ENCODE measurements around the gene GNG7.
"Not testable (repeated sequence)": the region's sequence is repeated elsewhere in the genome, so short reads cannot be mapped to it uniquely, and the experiment has no call there.

GNG7 gene

GRCh38 chr19:2600914-2601870 lies 101.3 kb downstream of the GNG7 start:
- no peak for DNase-seq (ENCODE audit: low spot score)

GRCh38 chr19:2594319-2594718 lies 108.2 kb downstream of the GNG7 start:
- DNase-seq (ENCODE audit: low spot score), result no peak

- no peak for DNase-seq (ENCODE audit: low spot score)
These were observed 109.7 kb downstream of the GNG7 start for GRCh38 chr19:2592824-2593223.

- no peak for DNase-seq (ENCODE audit: low spot score)
These were observed 110.8 kb downstream of the GNG7 start for GRCh38 chr19:2591537-2592291.

- no peak for DNase-seq (ENCODE audit: low spot score)
These were observed 111.7 kb downstream of the GNG7 start for GRCh38 chr19:2590630-2591399.

- DNase-seq (ENCODE audit: low spot score), result no peak
These were observed 113.1 kb downstream of the GNG7 start for GRCh38 chr19:2589441-2589840.

- no peak for DNase-seq (ENCODE audit: low spot score)
These were observed 114.3 kb downstream of the GNG7 start for GRCh38 chr19:2588081-2588777.

- DNase-seq (ENCODE audit: low spot score), result no peak
These were observed 115.3 kb downstream of the GNG7 start for GRCh38 chr19:2587001-2587719.

- no peak for DNase-seq (ENCODE audit: low spot score)
These were observed 116.3 kb downstream of the GNG7 start for GRCh38 chr19:2586196-2586595.

- no peak for DNase-seq (ENCODE audit: low spot score)
These were observed 118.5 kb downstream of the GNG7 start for GRCh38 chr19:2584002-2584401.

GRCh38 chr19:2582984-2583956 lies 119.2 kb downstream of the GNG7 start:
- DNase-seq (ENCODE audit: low spot score), result no peak

- not testable (repeated sequence) for DNase-seq (ENCODE audit: low spot score)
These were observed 122.1 kb downstream of the GNG7 start for GRCh38 chr19:2580396-2580795.

GRCh38 chr19:2579678-2580280 lies 122.7 kb downstream of the GNG7 start:
- no peak for DNase-seq (ENCODE audit: low spot score)

GRCh38 chr19:2578901-2579677 lies 123.4 kb downstream of the GNG7 start:
- peak; percentile 92 for DNase-seq (ENCODE audit: low spot score)

GRCh38 chr19:2578391-2578890 lies 124.1 kb downstream of the GNG7 start:
- DNase-seq (ENCODE audit: low spot score), result peak; percentile 80

- DNase-seq (ENCODE audit: low spot score), result no peak
These were observed 124.7 kb downstream of the GNG7 start for GRCh38 chr19:2577722-2578335.

- peak; percentile 93 for DNase-seq (ENCODE audit: low spot score)
These were observed 126.6 kb downstream of the GNG7 start for GRCh38 chr19:2575734-2576481.
